ENCODE data around the gene NUP50.

Gene NUP50

DNA sequence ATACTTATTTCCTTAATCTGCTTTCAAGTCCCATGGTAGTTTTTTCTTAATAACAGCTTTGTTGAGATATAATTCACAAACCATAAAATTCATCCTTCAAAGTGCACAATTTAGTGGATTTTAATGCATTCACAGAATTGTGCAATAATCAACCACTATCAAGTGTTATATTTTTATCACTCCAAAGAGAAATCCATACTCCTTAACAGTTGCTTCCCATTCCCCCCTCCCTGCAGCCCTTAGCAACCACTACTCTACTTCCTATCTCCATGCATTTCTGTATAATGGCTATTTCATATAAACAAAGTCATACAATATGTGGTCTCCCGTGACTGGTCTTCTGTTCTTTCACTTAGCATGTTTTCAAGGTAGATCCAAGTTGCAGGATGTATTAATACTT, 18.8 kb upstream of the NUP50 start:
- DNase-seq (ENCODE audit: low spot score) = no peak
- TF ChIP-seq, protein P1, sequence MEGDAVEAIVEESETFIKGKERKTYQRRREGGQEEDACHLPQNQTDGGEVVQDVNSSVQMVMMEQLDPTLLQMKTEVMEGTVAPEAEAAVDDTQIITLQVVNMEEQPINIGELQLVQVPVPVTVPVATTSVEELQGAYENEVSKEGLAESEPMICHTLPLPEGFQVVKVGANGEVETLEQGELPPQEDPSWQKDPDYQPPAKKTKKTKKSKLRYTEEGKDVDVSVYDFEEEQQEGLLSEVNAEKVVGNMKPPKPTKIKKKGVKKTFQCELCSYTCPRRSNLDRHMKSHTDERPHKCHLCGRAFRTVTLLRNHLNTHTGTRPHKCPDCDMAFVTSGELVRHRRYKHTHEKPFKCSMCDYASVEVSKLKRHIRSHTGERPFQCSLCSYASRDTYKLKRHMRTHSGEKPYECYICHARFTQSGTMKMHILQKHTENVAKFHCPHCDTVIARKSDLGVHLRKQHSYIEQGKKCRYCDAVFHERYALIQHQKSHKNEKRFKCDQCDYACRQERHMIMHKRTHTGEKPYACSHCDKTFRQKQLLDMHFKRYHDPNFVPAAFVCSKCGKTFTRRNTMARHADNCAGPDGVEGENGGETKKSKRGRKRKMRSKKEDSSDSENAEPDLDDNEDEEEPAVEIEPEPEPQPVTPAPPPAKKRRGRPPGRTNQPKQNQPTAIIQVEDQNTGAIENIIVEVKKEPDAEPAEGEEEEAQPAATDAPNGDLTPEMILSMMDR (IDR thresholded peaks at IDR 0.05; ENCODE audit: extremely low read depth, missing control alignments) = no peak

DNA sequence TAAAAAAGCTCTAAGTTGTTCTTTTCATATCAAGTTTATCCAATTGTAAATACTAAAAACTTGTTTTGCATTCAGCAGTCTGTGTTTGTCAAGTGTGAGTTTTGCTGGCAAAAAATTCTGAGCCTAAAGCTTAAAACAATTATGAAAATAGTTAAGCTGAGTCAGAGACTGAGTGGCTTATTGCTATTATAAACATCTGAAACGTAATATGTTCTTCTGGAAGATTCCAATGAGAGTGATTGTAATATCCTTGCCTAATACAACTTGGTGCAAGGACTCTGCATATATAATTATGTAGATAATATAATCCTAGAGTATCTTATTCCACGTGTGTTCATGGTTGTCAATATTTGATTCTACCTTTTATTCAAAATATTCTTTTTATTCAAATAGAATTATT, 14.1 kb upstream of the NUP50 start:
- TF ChIP-seq, protein P1 (IDR thresholded peaks at IDR 0.05; ENCODE audit: extremely low read depth, missing control alignments) = no peak
- no peak for DNase-seq (ENCODE audit: low spot score)

DNA sequence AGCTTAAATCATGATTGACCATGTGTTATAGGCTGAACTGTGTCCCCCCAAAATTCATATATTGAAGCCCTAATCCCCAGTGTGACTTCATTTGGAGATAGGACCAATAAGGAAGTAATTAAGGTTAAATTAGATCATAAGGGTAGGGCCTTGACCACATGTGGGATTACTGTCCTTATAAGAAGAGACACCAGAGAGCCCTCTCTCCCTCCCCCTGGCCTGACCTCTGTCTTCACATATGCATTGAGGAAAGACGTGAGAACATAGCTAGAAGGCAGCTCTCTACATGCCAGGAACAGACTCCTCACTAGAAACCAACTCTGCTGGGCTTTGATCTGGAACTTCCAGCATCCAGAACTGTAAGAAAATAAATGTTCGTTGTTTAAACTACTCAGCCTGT, 13.6 kb upstream of the NUP50 start:
- TF ChIP-seq, protein P1 (IDR thresholded peaks at IDR 0.05; ENCODE audit: extremely low read depth, missing control alignments) = no peak
- DNase-seq (ENCODE audit: low spot score) = no peak

DNA sequence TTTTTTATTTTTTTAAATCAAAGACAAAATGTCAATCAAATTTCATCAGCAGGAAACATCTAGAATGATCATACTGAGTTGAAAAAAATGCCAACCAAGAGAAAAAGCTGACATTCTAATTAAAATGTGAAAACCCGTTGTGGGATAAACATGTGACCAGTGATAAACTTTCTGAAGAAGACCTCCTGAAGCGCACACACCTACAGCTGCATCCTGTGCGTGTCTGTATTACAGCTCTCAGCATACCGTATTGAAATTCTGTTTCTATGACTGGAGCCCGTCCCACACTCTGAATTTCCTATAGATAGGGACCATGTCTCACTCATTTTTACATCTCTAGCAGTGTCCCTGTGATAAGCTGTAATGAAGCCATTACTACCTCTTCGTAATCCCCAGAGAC, 12.2 kb upstream of the NUP50 start:
- TF ChIP-seq, protein P1 (IDR thresholded peaks at IDR 0.05; ENCODE audit: extremely low read depth, missing control alignments) = no peak
- DNase-seq (ENCODE audit: low spot score) = no peak

DNA sequence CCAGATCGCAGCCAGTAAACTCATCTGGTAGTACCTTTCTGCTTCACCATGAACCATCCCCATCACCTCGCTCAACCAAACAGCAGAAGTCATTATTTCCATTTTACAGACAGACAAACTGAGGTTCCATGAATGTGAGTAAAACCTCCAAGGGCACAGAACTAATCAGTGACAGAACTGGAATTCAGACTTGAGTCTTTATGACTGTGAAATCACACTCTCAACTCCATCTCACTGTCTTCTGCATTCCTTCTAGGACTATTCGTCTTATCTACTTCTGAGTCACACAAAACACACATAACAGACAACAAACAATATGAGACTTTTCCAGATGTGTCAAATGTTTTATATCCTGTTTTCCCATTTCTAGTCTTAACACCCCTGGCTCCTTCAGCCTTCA, 9.3 kb upstream of the NUP50 start:
- DNase-seq (ENCODE audit: low spot score) = no peak
- TF ChIP-seq, protein P1 (IDR thresholded peaks at IDR 0.05; ENCODE audit: extremely low read depth, missing control alignments) = no peak

DNA sequence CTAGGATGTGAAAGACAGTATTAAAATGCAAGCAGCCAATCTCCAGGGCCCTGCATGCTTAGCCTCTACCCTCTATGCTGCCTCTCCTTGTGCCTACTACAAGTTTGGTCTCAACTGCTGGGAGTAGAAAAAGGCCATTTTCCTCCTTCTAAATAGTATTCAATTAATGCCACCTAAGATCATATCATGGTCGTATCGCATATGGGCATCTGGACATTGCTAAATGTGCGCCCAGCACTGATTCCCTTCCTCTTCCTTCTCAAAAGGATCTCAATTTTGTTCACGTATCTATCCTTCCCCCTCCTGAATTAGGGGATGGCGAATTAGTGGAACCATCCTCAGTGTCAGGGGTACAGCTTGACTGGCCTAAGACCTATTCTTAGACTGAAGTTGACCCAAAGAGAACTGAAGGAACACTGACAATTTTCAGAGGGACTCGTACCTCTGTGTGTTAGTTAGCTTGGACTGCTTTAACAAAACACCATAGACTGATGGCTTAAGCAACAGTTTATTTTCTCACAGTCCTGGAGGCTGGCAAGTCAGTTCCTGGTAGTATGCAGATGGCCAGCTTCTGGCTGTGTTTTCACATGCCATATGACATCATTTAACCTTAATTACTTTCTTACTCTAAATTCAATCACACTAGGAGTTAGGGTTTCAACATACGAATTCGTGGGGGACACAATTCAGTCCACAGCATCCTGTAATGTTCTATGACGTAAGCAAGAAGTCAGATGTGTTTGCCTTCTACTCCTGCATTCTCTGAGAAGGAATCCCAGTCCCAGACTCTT, 8.5 kb upstream of the NUP50 start:
- no peak for DNase-seq (ENCODE audit: low spot score)
- TF ChIP-seq, protein P1 (IDR thresholded peaks at IDR 0.05; ENCODE audit: extremely low read depth, missing control alignments) = no peak

DNA sequence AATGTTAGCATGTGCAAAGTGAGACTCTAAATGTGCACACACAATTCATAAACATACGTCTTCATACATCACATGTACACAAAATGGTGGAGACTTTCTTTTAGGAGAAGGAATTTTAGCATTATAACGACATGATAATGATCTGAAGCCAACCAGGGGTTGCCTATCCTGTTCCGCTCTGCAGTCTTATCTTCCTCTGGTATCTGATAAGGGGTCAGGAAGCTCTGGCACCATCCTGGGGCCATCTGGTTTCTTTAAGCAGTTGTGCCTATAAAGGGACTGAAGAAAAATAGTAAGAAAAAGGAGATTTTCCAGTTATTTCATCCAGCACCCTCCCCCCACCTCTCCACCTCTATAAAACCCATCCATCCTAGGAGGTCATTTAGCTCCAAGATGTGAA, 5.8 kb upstream of the NUP50 start:
- DNase-seq (ENCODE audit: low spot score) = no peak
- TF ChIP-seq, protein P1 (IDR thresholded peaks at IDR 0.05; ENCODE audit: extremely low read depth, missing control alignments) = no peak
